DOHH2 (cell line): ENCODE measurements around the gene EXOC6B.

Experiments
- H3F3A ChIP-seq: fragments of 200-600 bp; sonication (generic), shearing (Covaris generic); 2 replicates; pipeline ENCODE4 v1.6.0; 2016; ENCODE audit warnings: antibody characterized with exemption, mild to moderate bottlenecking; ENCODE audit not compliant: control insufficient read depth, insufficient read depth
- H3K27ac ChIP-seq: fragments of 200-600 bp; sonication (generic); 2 replicates; pipeline ENCODE4 v1.5.1; 2014; ENCODE audit warnings: low read depth, mild to moderate bottlenecking, low read length, moderate library complexity
- H3K27me3 ChIP-seq: fragments of 200-600 bp; sonication (generic); 2 replicates; pipeline ENCODE4 v1.6.1; 2014; ENCODE audit warnings: mild to moderate bottlenecking, low read length, mixed read lengths; ENCODE audit not compliant: control insufficient read depth
- H3K36me3 ChIP-seq: fragments of 200-600 bp; sonication (generic); 2 replicates; pipeline ENCODE4 v1.6.1; 2014; ENCODE audit warnings: mild to moderate bottlenecking, low read length, moderate library complexity, mixed read lengths; ENCODE audit not compliant: control insufficient read depth
- H3K4me1 ChIP-seq: fragments of 200-600 bp; sonication (generic); 2 replicates; pipeline ENCODE4 v1.6.1; 2014; ENCODE audit warnings: mild to moderate bottlenecking, low read length, mixed read lengths; ENCODE audit not compliant: control insufficient read depth
- H3K4me2 ChIP-seq: fragments of 200-600 bp; sonication (generic); 2 replicates; pipeline ENCODE4 v1.6.0; 2014; ENCODE audit warnings: mild to moderate bottlenecking, low read length, moderate library complexity
- H3K4me3 ChIP-seq: fragments of 200-600 bp; sonication (generic); 2 replicates; pipeline ENCODE4 v1.5.1; 2014; ENCODE audit warnings: mild to moderate bottlenecking, low read length, mixed read lengths
- H3K79me2 ChIP-seq: fragments of 200-600 bp; sonication (generic); 2 replicates; pipeline ENCODE4 v1.6.1; 2014; ENCODE audit warnings: mild to moderate bottlenecking, low read length, mixed read lengths; ENCODE audit not compliant: control insufficient read depth
- H3K9me2 ChIP-seq: fragments of 200-600 bp; sonication (generic); replicated peaks from 2 replicates; pipeline ENCODE4 v1.6.1; 2014; ENCODE audit warnings: mild to moderate bottlenecking, low read length, mixed read lengths; ENCODE audit not compliant: control insufficient read depth
- H3K9me3 ChIP-seq: fragments of 200-600 bp; sonication (generic); 2 replicates; pipeline ENCODE4 v1.6.1; 2014; ENCODE audit warnings: antibody characterized with exemption, low read length, mixed read lengths; ENCODE audit not compliant: control insufficient read depth, insufficient read depth
- H4K20me1 ChIP-seq: fragments of 200-600 bp; sonication (generic); 2 replicates; pipeline ENCODE4 v1.6.0; 2014; ENCODE audit warnings: low read depth, mild to moderate bottlenecking, antibody characterized with exemption, low read length, moderate library complexity; ENCODE audit not compliant: control insufficient read depth, insufficient read depth
- CTCF ChIP-seq: fragments of 200-600 bp; sonication (generic); IDR thresholded peaks from one replicate; pipeline ENCODE4 v1.5.1; 2014; ENCODE audit warnings: antibody characterized with exemption, mild to moderate bottlenecking, low read depth, low read length; ENCODE audit not compliant: poor library complexity, severe bottlenecking
- EZH2phosphoT487 ChIP-seq: fragments of 200-600 bp; sonication (generic); IDR thresholded peaks from 2 replicates; pipeline ENCODE4 v1.6.1; 2017; ENCODE audit warnings: borderline replicate concordance, mild to moderate bottlenecking, antibody characterized with exemption, low read length, moderate library complexity, mixed read lengths

Gene EXOC6B

DNA sequence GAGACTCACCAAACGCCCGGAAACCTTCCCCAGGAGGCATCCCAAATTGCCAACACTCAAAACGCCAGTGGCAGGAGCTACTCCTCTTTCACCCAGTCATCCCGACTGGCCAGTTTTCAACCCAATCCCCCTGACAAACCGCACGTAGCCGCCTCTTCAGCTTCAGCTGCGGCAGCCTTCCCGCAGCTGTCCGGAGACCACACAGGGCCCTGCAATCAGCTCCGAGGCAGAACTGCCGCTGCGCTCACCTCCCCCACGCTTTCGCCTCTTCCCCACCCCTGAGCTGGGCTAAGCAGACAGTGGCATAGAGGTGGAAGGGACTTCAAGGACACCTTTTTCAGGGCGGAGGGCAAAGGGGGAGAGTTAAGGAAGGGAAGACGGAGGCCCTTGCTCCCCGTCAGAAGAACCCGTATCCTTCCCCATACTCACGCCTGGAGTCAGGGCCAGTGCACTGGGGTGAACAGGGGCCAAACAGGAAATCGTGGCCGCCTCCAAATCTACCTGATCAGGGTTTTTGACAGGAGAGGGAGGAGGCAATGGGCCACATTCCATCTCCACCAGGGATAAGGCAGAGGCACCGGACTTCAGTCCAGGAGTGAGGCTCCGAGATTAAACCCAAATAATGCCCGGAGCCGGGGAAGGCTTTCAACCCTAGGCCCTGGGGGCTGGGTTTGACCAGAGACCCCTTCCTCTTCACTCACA, 695.0 kb downstream of the EXOC6B start:
- H3K4me2 ChIP-seq, result no peak overlapping the region
- no peaks in the 10 kb centered on the region for H3K9me2 ChIP-seq

GRCh38 chr2:72129681-72130340, 696.0 kb downstream of the EXOC6B start:
- Histone ChIP-seq H3K9me3 (no peaks in the 10 kb centered on the region), H3K27me3 (no peaks in the 10 kb centered on the region), H4K20me1 (no peaks in the 10 kb centered on the region), H3K4me2 (no peak overlapping the region), H3K9me2 (no peaks in the 10 kb centered on the region), H3K36me3 (no peaks in the 10 kb centered on the region), H3K4me1 (no peaks in the 10 kb centered on the region), H3K27ac (no peak overlapping the region), H3F3A (no peaks in the 10 kb centered on the region), H3K79me2 (no peaks in the 10 kb centered on the region), H3K4me3 (no peak overlapping the region)
- no peak for TF ChIP-seq CTCF
- TF ChIP-seq EZH2phosphoT487, result no peak

More for the DNA sequence above, 695.0 kb downstream of the EXOC6B start:
- Histone ChIP-seq H3F3A (no peaks in the 10 kb centered on the region), H3K4me3 (no peak overlapping the region), H3K27ac (no peak overlapping the region), H3K27me3 (no peaks in the 10 kb centered on the region), H3K36me3 (no peaks in the 10 kb centered on the region), H3K9me3 (no peaks in the 10 kb centered on the region), H4K20me1 (no peaks in the 10 kb centered on the region), H3K4me1 (no peaks in the 10 kb centered on the region), H3K79me2 (no peaks in the 10 kb centered on the region)
- no peak for TF ChIP-seq EZH2phosphoT487

- Histone ChIP-seq H3K27ac (no peak overlapping the region), H3K27me3 (no peaks in the 10 kb centered on the region), H3F3A (no peaks in the 10 kb centered on the region), H3K9me2 (no peaks in the 10 kb centered on the region), H3K4me2 (no peak overlapping the region), H3K4me3 (no peak overlapping the region), H3K9me3 (no peaks in the 10 kb centered on the region), H3K79me2 (no peaks in the 10 kb centered on the region), H3K4me1 (no peaks in the 10 kb centered on the region), H3K36me3 (no peaks in the 10 kb centered on the region), H4K20me1 (no peaks in the 10 kb centered on the region)
- TF ChIP-seq EZH2phosphoT487, result no peak
- no peak for TF ChIP-seq CTCF
Observed at GRCh38 chr2:72128843-72129227, 697.0 kb downstream of the EXOC6B start.
